HFF-Myc (cell line): ENCODE data around the gene PITX2.

Experiments
- DNase-seq: peaks from one replicate; pipeline ENCODE4 v3.0.0-alpha.2; 2011; ENCODE audit warnings: low read depth; ENCODE audit errors: extremely low read depth
- H3K4me3 ChIP-seq: replicated peaks from 2 replicates; pipeline ENCODE4 v1.5.1; 2011; ENCODE audit warnings: low read depth, mild to moderate bottlenecking, control low read depth, low read length
- TF ChIP-seq, protein P1 (sequence below): IDR thresholded peaks from 2 replicates; pipeline ENCODE4 v1.5.1; 2012; ENCODE audit warnings: mild to moderate bottlenecking, low read depth, low read length, control low read depth; ENCODE audit errors: missing control alignments

PITX2 gene

GRCh38 chr4:110663738-110664444 is 41.0 kb upstream of the PITX2 start:
- H3K4me3 ChIP-seq, result no peak overlapping the region
- DNase-seq, result peak; percentile 62
- TF ChIP-seq, protein P1, sequence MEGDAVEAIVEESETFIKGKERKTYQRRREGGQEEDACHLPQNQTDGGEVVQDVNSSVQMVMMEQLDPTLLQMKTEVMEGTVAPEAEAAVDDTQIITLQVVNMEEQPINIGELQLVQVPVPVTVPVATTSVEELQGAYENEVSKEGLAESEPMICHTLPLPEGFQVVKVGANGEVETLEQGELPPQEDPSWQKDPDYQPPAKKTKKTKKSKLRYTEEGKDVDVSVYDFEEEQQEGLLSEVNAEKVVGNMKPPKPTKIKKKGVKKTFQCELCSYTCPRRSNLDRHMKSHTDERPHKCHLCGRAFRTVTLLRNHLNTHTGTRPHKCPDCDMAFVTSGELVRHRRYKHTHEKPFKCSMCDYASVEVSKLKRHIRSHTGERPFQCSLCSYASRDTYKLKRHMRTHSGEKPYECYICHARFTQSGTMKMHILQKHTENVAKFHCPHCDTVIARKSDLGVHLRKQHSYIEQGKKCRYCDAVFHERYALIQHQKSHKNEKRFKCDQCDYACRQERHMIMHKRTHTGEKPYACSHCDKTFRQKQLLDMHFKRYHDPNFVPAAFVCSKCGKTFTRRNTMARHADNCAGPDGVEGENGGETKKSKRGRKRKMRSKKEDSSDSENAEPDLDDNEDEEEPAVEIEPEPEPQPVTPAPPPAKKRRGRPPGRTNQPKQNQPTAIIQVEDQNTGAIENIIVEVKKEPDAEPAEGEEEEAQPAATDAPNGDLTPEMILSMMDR, result no peak

GRCh38 chr4:110663206-110663605 is 40.3 kb upstream of the PITX2 start:
- TF ChIP-seq, protein P1, result no peak
- no peak overlapping the region for H3K4me3 ChIP-seq
- no peak for DNase-seq

DNA sequence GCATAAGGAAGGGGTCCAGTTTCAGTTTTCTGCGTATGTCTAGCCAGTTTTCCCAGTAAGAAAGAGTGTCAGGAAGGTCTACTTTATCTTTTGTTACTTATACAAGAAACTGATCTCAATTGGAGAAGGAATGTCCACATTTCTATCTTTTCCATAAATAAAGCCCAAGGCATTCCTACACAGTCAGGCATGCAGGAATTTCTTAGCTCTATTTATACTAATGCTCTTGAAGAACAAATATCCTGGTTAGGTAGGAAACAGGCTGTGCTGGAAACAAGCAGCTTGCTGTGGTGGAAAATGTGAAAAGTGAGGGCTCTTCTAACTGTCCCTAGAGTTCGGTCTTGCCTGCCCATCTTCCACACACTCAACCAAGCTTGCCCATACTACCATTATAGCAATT is 37.9 kb upstream of the PITX2 start:
- no peak for DNase-seq

DNA sequence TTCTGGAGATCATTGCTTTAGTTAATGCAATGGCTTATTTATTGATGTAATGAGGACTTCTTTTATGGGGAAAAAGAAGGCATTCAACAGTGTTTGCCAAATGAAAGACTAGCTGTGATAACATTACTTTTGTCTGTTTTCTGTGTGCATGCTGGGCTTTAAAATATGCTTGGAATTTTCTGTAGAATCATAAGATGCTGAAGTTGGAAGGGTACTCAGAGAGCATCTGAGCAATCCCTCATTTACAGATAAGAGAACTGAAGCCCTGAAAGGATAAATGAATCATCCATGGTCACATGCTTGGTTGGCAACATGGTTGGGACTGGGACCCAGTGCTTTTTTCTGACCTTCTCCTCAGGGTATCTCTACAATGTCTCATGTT is 31.4 kb upstream of the PITX2 start:
- TF ChIP-seq, protein P1, result no peak
- DNase-seq, result no peak
- H3K4me3 ChIP-seq, result no peak overlapping the region

More for the DNA sequence above, 37.9 kb upstream of the PITX2 start:
- H3K4me3 ChIP-seq, result no peak overlapping the region
- TF ChIP-seq, protein P1, result no peak

GRCh38 chr4:110653321-110654253 is 30.7 kb upstream of the PITX2 start:
- H3K4me3 ChIP-seq, result no peak overlapping the region
- no peak for DNase-seq
- TF ChIP-seq, protein P1, result no peak

GRCh38 chr4:110644008-110644407 is 21.1 kb upstream of the PITX2 start:
- no peak for DNase-seq
- TF ChIP-seq, protein P1, result no peak
- no peak overlapping the region for H3K4me3 ChIP-seq
